ENCODE data around the gene TMEM53. TPM values are rescaled to one million over a fixed set of nuclear protein-coding genes. Genes with fewer than 3 reads are reported as not detected.
"Not testable (repeated sequence)": the region's sequence is repeated elsewhere in the genome, so short reads cannot be mapped to it uniquely, and the experiment has no call there.

TMEM53 gene
- total RNA-seq, 2 experiments from 2014 or later = 4.3 to 5.5 TPM

- ATAC-seq (no peak), DNase-seq (no peak)
- Mint-ChIP-seq H3K27me3 (no peaks in the 10 kb centered on the region), H3K4me3 (peak overlapping the region; percentile 78), H3K4me1 (peaks cover 24% of the 10 kb centered on the region), H3K27ac (peak overlapping the region; percentile 34), H3K36me3 (ENCODE audit: low read depth) (no peaks in the 10 kb centered on the region), H3K9me3 (ENCODE audit: low read depth) (no peaks in the 10 kb centered on the region)
- ChIA-PET CTCF (interaction anchor here (0.6 to 2.7 kb wide), 5 partner anchors 9 to 126 kb away, joined by 3 to 16 read pairs (median 5); no protein-coding TSS in a partner anchor), POLR2A (interaction anchor here (0.6 to 2.2 kb wide), 6 partner anchors 9 to 669 kb away, joined by 3 to 23 read pairs (median 6); partner anchors contain the start of gene RNU5D-1)
- intact Hi-C loops (cut with DNase I, micrococcal nuclease) = no loop called here
Observed at GRCh38 chr1:44672961-44673674, 1.2 kb downstream of the TMEM53 start.

- ATAC-seq (no peak), DNase-seq (peak; percentile 27)
- no peaks in the 10 kb centered on the region for H3K27me3 Mint-ChIP-seq
- H3K4me1 Mint-ChIP-seq = peaks cover 24% of the 10 kb centered on the region
- ChIA-PET CTCF (interaction anchor here (0.7 to 2.7 kb wide), 6 partner anchors 8 to 44 kb away, joined by 3 to 16 read pairs (median 4); no protein-coding TSS in a partner anchor), POLR2A (interaction anchor here (0.6 to 2.2 kb wide), 2 partner anchors 8 to 49 kb away, joined by 5 to 23 read pairs; no protein-coding TSS in a partner anchor)
- H3K27ac Mint-ChIP-seq = no peak overlapping the region
- H3K9me3 Mint-ChIP-seq (ENCODE audit: low read depth) = no peaks in the 10 kb centered on the region
- no peak overlapping the region for H3K4me3 Mint-ChIP-seq
- H3K36me3 Mint-ChIP-seq (ENCODE audit: low read depth) = no peaks in the 10 kb centered on the region
- intact Hi-C loops (cut with DNase I, micrococcal nuclease) = no loop called here
Observed at GRCh38 chr1:44672254-44672955, 1.9 kb downstream of the TMEM53 start.

- no peaks in the 10 kb centered on the region for H3K9me3 Mint-ChIP-seq (ENCODE audit: low read depth)
Observed at GRCh38 chr1:44670751-44671640, 3.3 kb downstream of the TMEM53 start.

GRCh38 chr1:44666719-44667118, 7.6 kb downstream of the TMEM53 start:
- POLR2A ChIA-PET; DNase-seq; H3K4me3 Mint-ChIP-seq; CTCF ChIA-PET; H3K27ac Mint-ChIP-seq; H3K36me3 Mint-ChIP-seq (ENCODE audit: low read depth); intact Hi-C loops (cut with DNase I, micrococcal nuclease); H3K9me3 Mint-ChIP-seq (ENCODE audit: low read depth); H3K27me3 Mint-ChIP-seq; ATAC-seq: not testable (repeated sequence)
- peaks cover 15% of the 10 kb centered on the region for H3K4me1 Mint-ChIP-seq

More at GRCh38 chr1:44670751-44671640, 3.3 kb downstream of the TMEM53 start:
- ChIA-PET POLR2A (interaction anchor here (0.5 kb wide), 1 partner anchor 19 kb away, joined by 3 read pairs; no protein-coding TSS in a partner anchor), CTCF (interaction anchor here (1.0 kb wide), 1 partner anchor 12 kb away, joined by 3 read pairs; no protein-coding TSS in a partner anchor)
- intact Hi-C loops (cut with DNase I, micrococcal nuclease) = no loop called here
- H3K4me3 Mint-ChIP-seq = no peak overlapping the region
- no peaks in the 10 kb centered on the region for H3K36me3 Mint-ChIP-seq (ENCODE audit: low read depth)
- H3K4me1 Mint-ChIP-seq = peaks cover 24% of the 10 kb centered on the region
- H3K27me3 Mint-ChIP-seq = no peaks in the 10 kb centered on the region
- ATAC-seq (no peak), DNase-seq (no peak)
- H3K27ac Mint-ChIP-seq = no peak overlapping the region

GRCh38 chr1:44664730-44665370, 9.4 kb downstream of the TMEM53 start:
- Mint-ChIP-seq H3K4me1 (peaks cover 15% of the 10 kb centered on the region), H3K27ac (peak overlapping the region; percentile 29), H3K4me3 (peak overlapping the region; percentile 5), H3K27me3 (no peaks in the 10 kb centered on the region), H3K36me3 (ENCODE audit: low read depth) (no peaks in the 10 kb centered on the region), H3K9me3 (ENCODE audit: low read depth) (no peaks in the 10 kb centered on the region)
- peak; percentile 90 for ATAC-seq
- ChIA-PET POLR2A (interaction anchor here (0.6 to 1.1 kb wide), 3 partner anchors 8 to 65 kb away, joined by 5 to 10 read pairs (median 5); no protein-coding TSS in a partner anchor), CTCF (interaction anchor here (0.7 to 4.2 kb wide), 2 partner anchors 12 to 93 kb away, joined by 3 to 23 read pairs; no protein-coding TSS in a partner anchor)
- peak; percentile 62 for DNase-seq
- intact Hi-C loops (cut with DNase I, micrococcal nuclease) = no loop called here

- Mint-ChIP-seq H3K9me3 (ENCODE audit: low read depth) (no peaks in the 10 kb centered on the region), H3K4me3 (no peak overlapping the region), H3K27me3 (no peaks in the 10 kb centered on the region), H3K4me1 (peaks cover 15% of the 10 kb centered on the region), H3K27ac (no peak overlapping the region), H3K36me3 (ENCODE audit: low read depth) (no peaks in the 10 kb centered on the region)
- ATAC-seq = no peak
- no peak for DNase-seq
- ChIA-PET POLR2A (no interaction called here), CTCF (interaction anchor here (0.8 to 4.2 kb wide), 2 partner anchors 9 to 11 kb away, joined by 3 to 23 read pairs; no protein-coding TSS in a partner anchor)
- intact Hi-C loops (cut with DNase I, micrococcal nuclease) = no loop called here
Observed at GRCh38 chr1:44663417-44663816, 10.9 kb downstream of the TMEM53 start.

- Mint-ChIP-seq H3K27ac (no peak overlapping the region), H3K4me1 (peaks cover 15% of the 10 kb centered on the region), H3K36me3 (ENCODE audit: low read depth) (no peaks in the 10 kb centered on the region), H3K9me3 (ENCODE audit: low read depth) (no peaks in the 10 kb centered on the region), H3K27me3 (no peaks in the 10 kb centered on the region), H3K4me3 (no peak overlapping the region)
- intact Hi-C loops (cut with DNase I, micrococcal nuclease) = no loop called here
- ChIA-PET CTCF (interaction anchor here (4.2 kb wide), 1 partner anchor 10 kb away, joined by 23 read pairs; no protein-coding TSS in a partner anchor), POLR2A (no interaction called here)
- no peak for ATAC-seq
- DNase-seq = no peak
Observed at GRCh38 chr1:44662683-44663030, 11.6 kb downstream of the TMEM53 start.

- no peaks in the 10 kb centered on the region for H3K27me3 Mint-ChIP-seq
- no peak overlapping the region for H3K27ac Mint-ChIP-seq
- no peak overlapping the region for H3K4me3 Mint-ChIP-seq
- CTCF ChIA-PET = interaction anchor here (4.2 kb wide), 1 partner anchor 9 kb away, joined by 23 read pairs; no protein-coding TSS in a partner anchor
- DNase-seq (no peak), ATAC-seq (no peak)
- no peaks in the 10 kb centered on the region for H3K9me3 Mint-ChIP-seq (ENCODE audit: low read depth)
- no peaks in the 10 kb centered on the region for H3K36me3 Mint-ChIP-seq (ENCODE audit: low read depth)
- POLR2A ChIA-PET = interaction anchor here (0.6 kb wide), 1 partner anchor 68 kb away, joined by 4 read pairs; no protein-coding TSS in a partner anchor
- intact Hi-C loops (cut with DNase I, micrococcal nuclease) = no loop called here
- peaks cover 15% of the 10 kb centered on the region for H3K4me1 Mint-ChIP-seq
Observed at GRCh38 chr1:44661781-44662682, 12.2 kb downstream of the TMEM53 start.

GRCh38 chr1:44660176-44660575, 14.1 kb downstream of the TMEM53 start:
- POLR2A ChIA-PET = interaction anchor here (1.1 kb wide), 1 partner anchor 61 kb away, joined by 3 read pairs; no protein-coding TSS in a partner anchor
- ATAC-seq (no peak), DNase-seq (no peak)
- Mint-ChIP-seq H3K27ac (no peak overlapping the region), H3K36me3 (ENCODE audit: low read depth) (no peaks in the 10 kb centered on the region), H3K9me3 (ENCODE audit: low read depth) (no peaks in the 10 kb centered on the region), H3K4me1 (peaks cover 14% of the 10 kb centered on the region), H3K27me3 (no peaks in the 10 kb centered on the region), H3K4me3 (no peak overlapping the region)
- intact Hi-C loops (cut with DNase I, micrococcal nuclease) = no loop called here
- CTCF ChIA-PET = interaction anchor here (0.7 kb wide), 2 partner anchors 35 to 251 kb away, joined by 3 to 5 read pairs; no protein-coding TSS in a partner anchor

Data from activated CD4-positive, alpha-beta T cell treated with anti-CD3 and anti-CD28 coated beads for 36 hours (primary cell).